ENCODE measurements around the gene GNAI3.

Gene GNAI3

DNA sequence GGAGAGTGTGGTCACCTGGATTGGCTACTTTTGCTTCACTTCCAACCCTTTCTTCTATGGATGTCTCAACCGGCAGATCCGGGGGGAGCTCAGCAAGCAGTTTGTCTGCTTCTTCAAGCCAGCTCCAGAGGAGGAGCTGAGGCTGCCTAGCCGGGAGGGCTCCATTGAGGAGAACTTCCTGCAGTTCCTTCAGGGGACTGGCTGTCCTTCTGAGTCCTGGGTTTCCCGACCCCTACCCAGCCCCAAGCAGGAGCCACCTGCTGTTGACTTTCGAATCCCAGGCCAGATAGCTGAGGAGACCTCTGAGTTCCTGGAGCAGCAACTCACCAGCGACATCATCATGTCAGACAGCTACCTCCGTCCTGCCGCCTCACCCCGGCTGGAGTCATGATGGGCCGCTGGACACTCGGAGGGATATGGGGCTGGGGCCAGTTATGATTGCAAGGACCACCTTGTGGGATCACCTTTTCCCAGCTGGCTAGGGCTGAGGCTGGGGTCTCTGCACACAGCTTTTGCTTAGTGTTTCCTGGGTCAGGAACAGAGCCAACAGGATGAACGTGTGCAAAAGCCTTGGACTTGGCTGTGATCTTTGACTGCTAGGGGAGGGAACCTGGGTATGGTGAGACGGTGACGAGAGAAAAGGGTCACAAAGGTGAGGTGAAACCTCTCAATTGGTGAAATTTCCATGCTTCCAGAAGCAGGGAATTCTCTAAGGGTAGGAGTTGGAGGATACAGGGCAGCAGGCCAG is 4.3 kb upstream of the GNAI3 start:
- no peak for DNase-seq (ENCODE audit: low read depth in 1 of 2, low spot score in 1 of 2)

DNA sequence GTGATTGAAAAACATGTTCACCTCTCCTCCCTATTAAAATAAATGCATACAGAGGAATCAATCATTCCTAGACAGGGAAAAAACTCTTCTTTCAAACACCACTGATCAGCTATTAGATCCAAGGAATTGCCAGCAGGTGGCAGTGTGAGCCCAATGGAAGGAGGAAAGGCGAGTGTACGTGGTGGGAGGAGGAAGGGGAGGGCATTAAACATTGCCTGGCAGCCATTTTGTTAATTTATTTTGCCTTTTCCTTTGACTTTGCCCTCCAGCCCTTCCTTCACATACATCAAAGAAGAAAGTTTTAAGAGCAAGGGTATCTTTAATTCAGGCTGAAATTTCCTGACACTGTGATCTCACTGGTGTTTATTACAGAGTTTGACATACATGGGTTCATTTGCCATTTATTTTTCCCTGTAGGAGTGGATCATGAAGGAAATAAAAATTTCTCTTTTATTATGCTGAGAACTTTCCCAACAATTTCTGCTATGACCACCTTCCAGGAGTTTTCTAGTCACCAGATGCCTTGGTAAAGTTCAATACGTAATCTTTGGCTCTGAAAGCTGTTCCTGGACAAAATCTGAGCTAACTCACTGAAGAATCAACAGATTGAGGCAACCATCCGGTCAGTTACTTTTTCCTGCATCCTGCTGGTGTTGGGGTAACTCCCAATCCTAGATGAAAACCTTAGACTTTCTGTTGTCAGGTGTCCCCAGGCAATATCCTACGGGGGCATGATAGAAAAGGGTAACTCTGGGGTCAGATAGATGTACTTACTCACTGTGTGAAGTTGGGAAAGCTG is 1.9 kb upstream of the GNAI3 start:
- DNase-seq (ENCODE audit: low read depth in 1 of 2, low spot score in 1 of 2) = peak; percentile 74 to 76

DNA sequence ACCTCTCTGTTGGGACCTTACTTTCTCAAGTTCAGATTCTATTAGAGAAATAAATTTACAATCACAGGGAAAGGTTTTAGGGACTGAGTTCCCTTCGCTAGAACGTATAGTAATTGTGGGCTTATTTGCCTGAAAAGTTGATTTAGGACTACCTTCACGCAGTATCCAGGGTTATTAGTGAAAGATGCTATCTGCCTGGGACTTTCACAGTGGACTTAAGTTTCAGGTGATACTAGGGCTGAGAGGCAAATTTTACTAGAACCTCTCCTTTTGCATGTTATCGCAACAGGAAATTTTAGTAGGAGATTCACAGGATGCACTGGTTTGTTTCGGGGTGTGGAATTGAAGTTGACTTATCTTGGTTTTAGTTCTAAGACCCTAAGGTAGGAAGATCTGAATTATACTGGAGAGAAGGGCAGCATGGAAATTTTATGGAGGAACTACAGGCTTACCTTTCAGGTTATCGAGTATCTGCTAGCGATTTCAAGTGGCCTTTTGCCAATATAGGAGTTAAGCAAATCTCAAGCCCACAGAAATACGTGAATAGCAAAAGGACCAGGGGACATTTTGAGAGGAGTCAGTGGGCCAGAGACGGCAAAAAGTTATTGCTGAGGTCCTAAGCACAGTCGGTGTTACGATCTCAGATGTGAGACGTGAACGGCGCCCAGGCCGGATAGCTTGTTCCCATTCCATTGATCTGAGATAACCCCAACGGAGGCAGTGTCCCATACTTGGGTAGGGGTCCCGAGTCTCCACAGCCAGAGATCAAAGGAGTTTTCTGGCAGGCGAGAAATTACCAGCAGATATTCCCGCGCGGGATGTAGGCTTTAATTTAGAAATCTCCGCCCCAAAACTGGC is 723 bp upstream of the GNAI3 start:
- no peak for DNase-seq (ENCODE audit: low read depth in 1 of 2, low spot score in 1 of 2)

DNA sequence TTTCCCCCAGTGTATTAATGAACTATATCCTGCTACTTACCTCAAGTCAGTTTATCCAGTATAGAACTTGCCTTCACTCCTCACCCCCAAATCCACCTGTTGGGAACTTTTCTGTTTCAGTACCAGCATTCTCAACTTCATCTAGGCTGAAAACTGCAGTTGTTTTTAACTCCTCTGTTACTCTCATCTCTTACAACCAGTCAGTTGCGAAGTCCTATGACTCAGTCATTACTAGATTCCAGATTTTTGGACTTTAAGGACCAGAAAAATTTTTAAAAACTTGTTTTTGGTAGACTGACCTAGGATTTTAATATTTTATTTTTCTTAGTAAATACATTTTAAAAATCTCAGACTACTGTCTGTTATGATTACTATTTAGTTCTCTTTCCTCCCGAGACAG is 8.1 kb downstream of the GNAI3 start:
- DNase-seq (ENCODE audit: low read depth in 1 of 2, low spot score in 1 of 2) = no peak

DNA sequence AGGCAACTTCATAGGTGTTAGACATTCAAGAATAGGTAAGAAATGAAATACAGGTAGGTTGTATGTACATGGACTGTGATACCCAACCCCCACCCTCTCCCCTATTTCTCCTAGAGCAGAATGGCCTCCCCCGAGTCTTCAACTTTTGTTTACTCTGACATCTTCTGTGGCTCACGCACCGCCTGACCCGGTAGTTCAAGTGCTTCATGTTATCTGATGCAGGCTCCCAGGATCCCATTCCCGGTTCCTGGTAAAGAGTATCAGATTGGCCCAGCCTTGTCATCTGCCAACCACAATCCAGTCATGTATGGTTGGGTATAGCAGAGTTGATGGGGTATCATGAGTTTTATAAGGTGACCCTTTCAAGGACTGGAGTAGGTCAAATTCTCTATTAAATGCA is 9.1 kb downstream of the GNAI3 start:
- DNase-seq (ENCODE audit: low read depth in 1 of 2, low spot score in 1 of 2) = no peak

DNA sequence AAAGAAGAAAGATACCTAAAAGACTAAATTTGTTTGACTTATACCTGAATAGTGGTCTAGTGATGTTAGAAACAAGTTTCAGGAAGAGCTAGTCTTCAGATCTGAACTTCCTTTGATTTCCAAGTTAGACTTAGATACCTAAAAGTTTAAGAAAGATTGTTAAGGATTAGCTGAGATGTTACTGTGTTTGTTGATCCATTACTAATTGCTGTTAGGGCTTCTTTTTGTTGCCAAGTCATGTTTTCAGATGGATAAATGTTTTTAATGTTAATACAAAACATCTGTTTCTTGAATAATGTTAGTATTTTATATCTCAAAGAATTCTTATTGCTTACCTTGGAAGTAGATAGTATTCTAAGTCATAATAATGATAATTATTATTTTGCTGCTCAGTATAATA is 11.6 kb downstream of the GNAI3 start:
- DNase-seq (ENCODE audit: low read depth in 1 of 2, low spot score in 1 of 2) = no peak

DNA sequence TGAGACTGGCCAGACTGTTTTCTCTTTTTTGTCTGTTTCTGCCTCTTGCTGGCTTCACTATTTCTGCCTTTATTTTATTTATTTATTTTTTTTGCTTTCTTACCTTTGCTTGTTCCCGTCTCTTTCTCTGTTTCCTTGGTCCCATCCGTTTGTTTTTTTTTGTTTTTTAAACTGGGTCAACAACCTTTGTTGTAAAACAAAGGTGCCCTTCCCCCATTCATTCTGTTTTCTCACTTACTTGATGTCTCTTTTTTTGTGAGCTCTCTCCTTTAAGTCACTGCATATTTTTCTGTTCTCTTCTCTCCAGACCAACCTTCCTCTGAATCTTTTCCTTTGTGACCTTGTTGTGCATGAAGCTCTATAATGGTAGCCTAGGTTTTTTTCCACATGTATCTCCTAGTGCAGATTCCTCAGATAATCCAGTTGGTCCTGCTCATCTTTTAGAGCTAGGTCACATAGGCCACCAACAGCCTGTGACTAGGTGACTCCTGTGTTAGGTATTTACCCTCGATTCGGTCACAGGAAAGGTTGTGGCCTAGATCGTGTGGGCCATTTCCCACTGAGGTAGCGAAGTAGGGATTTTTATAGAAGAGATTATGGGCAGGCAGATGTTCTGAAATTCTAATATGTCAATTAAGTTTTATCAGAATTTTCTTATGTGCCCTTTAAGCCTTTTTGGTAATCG is 15.9 kb downstream of the GNAI3 start:
- DNase-seq (ENCODE audit: low read depth in 1 of 2, low spot score in 1 of 2) = no peak

DNA sequence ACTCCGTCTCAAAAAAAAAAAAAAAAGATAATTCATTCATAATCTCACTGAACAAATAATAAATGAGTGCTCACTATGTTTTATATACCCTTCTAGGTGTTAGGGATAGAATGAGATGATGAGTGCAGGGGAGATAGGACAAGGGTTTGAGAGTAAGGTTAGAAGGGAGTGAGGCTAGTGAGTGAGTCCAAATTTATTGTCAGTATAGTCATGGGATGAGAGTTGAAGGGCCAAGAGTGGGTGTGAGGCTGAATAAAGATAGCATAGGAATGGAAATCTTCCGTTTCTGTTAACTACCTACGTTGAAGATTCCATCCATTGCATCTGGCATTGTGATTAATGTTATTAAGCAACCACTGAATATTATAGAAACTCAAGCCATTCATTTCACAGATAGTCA is 16.8 kb downstream of the GNAI3 start:
- no peak for DNase-seq (ENCODE audit: low read depth in 1 of 2, low spot score in 1 of 2)

DNA sequence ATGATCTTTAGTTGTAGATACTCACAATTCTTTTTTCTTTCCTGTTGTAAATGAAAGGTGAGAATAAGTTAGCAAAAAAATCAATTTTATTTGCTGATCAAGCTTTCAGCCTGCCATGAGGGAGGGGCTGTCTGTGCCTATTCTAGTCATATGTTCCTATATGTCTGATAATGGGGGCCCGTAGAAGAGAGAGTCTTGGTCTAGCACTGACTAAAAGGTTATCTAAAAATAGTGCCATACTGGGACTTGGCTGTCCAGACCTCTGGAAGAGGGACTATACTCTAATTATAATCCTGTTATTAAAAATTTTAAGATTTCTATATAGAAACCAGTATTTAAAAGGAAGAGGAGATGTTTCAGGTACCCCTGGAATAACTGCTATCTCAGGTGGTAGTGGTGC is 18.6 kb downstream of the GNAI3 start:
- no peak for DNase-seq (ENCODE audit: low read depth in 1 of 2, low spot score in 1 of 2)

DNA sequence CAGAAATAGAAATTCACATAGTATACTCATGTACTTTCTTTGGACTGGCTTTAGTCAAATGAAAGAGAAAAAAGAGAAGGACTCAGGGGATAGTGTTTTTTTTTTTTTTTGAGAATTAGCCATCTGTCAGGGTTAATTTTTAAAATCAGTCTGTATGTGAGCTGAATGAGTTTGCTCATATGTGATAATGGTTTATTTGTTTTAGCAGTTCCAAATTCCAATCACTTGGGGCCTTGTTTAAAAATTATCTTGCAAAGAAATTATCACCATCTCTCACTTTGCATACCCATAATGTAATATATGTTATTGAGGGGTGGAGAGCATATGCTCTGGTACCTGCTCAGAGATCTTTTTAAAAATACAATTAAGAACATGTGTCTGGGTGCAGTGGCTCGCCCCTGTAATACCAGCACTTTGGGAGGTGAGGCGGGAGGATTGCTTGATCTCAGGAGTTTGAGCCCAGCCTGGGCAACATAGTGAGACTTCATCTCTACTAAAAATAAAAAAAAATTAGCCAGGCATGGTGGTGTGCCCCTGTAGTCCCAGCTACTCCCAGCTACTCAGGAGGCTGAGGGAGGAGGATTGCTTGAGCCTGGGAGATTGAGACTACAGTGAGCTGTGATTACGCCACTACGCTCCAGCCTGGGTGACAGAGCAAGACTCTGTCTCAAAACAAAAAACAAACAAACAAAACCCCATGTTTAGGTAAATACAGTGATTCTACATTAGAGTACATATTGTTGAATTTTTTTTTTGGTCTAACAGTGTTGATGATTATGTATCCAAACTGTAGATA is 19.7 kb downstream of the GNAI3 start:
- DNase-seq (ENCODE audit: low read depth in 1 of 2, low spot score in 1 of 2) = no peak

DNA sequence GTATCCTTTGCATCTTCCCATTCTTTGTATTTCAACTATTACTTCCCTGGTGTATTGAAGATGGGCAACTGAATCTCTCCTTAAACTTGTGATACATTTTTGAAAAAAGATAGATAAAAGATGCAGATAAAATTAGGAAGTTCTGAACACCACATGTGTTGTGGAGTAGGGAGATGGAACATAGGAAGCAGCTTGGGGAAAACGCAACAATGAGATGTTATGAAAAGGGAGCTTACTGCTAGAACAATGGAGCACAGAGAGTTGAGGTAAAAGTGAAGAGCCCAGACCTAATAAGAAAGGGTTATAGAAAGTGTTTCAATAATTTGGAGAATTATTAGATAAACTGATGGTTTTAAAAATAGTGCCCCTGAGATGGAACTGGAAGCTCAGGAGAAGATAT is 20.9 kb downstream of the GNAI3 start:
- DNase-seq (ENCODE audit: low read depth in 1 of 2, low spot score in 1 of 2) = no peak

DNA sequence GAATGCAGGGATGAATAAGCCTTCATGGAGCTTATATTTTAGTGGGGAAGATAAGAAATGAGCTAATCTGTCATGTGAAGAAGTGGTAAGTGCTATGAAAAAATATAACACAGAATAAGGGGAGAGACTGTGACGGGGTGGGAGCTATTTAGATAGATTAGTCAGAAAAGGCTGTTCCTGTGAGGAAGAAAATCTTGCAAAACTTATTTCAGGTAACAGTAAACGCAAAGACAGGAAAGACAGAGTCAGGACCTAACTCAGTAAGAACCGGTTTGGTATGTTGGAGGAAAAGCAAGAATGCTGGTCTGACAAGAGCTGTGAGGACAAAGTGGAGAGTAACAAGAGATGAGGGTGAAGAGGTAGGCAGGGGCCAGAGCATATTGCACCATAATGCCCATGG is 22.0 kb downstream of the GNAI3 start:
- no peak for DNase-seq (ENCODE audit: low read depth in 1 of 2, low spot score in 1 of 2)

DNA sequence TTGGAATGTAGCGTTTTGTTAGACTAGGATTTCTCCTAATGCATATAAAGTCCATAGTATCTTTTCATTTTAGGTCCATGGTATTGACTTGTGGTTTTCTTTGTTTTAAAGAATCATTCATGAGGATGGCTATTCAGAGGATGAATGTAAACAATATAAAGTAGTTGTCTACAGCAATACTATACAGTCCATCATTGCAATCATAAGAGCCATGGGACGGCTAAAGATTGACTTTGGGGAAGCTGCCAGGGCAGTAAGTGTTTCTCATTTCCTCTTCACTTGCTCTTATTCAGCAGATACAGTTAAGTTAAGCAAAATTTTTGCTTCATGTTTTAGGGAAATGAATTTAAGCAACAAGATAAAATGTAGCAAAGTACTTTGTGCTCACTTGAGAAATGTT is 25.4 kb downstream of the GNAI3 start:
- DNase-seq (ENCODE audit: low read depth in 1 of 2, low spot score in 1 of 2) = no peak

DNA sequence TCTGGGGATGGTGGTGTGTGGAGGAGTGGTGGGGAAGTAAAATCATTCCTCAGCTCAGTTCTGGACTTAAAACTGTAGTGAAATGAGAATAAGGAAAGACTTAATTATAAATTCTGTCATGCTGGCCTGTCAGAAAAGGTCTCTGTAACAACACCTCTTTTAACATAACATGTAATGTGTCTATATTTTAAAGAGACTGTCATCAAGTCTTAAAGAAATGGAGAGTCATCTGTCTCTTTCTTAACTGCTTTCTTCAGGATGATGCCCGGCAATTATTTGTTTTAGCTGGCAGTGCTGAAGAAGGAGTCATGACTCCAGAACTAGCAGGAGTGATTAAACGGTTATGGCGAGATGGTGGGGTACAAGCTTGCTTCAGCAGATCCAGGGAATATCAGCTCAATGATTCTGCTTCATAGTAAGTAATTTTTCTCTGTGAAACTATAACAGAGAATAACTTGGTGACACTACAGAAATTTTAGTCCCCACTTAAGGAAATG is 30.6 kb downstream of the GNAI3 start:
- DNase-seq (ENCODE audit: low read depth in 1 of 2, low spot score in 1 of 2) = no peak

DNA sequence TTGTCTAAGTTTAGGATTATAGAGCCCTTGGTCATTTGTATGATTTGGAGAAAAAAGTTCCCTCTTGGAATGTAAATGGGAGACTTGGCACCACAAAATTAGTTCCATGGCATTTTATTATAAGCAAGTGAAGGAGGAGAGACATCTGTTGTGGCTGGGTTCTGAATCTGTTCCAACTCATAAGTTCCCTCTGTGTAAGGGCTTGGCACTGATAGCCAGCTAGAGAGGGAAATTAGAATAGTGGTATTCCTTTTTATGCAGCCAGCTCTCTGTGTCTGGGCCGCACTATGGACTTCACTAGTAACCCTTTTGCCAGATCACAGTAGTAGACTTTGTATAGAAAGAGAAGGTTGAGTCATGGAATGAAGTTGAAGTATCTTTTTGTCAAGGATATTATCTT is 31.1 kb downstream of the GNAI3 start:
- no peak for DNase-seq (ENCODE audit: low read depth in 1 of 2, low spot score in 1 of 2)

DNA sequence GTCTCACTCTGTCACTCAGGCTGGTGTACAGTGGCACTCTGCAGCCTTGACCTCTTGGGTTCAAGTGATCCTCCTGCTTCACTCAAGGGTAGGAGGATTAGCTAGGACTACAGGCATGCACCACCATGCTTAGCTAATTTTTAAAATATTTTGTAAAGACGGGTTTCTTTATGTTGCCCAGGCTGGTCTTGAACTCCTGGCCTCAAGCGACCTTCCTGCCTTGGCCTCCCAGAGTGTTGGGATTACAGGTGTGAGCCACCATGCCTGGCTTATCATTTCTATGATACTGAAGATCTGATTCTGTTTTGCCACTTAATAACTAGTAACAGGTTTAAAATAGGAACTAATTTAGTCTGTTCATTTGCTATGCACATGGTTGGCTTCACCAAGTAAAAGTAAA is 33.6 kb downstream of the GNAI3 start:
- DNase-seq (ENCODE audit: low read depth in 1 of 2, low spot score in 1 of 2) = no peak

DNA sequence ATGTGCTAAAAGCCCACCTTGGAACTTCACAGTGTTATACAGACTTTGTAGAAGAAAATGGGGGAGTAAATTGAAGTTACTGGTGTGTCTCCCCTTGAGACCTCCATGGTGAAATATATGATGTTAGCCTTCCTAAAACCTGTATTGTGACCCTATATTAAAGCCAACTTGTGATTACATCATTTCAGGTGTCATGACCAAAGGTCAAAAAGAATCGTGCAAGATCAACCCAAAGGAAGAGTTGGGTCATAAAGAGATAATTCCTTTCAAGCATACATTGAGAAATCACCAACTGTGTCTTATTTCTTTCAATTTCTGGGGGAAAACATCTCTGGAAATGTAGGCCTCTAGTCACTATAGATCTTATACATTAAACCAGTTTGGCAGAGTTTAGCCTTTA is 36.4 kb downstream of the GNAI3 start:
- DNase-seq (ENCODE audit: low read depth in 1 of 2, low spot score in 1 of 2) = no peak

DNA sequence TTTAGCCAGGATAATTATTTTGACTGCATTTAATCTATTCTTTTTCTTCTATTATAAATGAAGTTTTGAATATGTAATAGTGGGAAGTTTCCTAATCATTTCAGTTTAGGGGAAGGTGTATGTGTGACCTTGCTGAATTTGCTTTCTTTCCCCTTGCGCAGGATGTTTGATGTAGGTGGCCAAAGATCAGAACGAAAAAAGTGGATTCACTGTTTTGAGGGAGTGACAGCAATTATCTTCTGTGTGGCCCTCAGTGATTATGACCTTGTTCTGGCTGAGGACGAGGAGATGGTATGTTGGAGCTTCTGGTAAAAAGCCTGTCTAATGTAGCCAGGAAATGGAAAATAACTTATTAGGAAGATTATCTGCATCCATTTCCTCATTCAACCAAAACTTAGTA is 37.6 kb downstream of the GNAI3 start:
- no peak for DNase-seq (ENCODE audit: low read depth in 1 of 2, low spot score in 1 of 2)

DNA sequence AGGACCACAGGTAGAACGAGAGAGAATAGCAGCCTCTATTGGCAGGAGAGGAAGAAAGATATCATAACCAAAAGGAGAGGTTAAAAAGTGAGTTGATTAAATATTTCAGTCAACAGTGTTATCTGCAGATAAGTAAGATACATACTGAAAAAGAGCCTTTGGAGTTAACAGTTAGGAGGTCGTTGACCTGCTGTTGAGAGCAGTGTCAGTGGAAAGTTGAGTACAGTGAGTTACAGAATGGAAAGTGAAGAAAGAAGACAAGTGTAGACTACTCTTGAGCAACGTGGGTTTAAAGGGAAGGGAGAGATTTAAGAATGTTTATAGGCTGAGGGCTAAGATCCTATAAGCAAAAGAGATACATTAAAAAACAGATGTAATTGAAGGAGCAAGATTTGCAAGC is 40.8 kb downstream of the GNAI3 start:
- no peak for DNase-seq (ENCODE audit: low read depth in 1 of 2, low spot score in 1 of 2)

DNA sequence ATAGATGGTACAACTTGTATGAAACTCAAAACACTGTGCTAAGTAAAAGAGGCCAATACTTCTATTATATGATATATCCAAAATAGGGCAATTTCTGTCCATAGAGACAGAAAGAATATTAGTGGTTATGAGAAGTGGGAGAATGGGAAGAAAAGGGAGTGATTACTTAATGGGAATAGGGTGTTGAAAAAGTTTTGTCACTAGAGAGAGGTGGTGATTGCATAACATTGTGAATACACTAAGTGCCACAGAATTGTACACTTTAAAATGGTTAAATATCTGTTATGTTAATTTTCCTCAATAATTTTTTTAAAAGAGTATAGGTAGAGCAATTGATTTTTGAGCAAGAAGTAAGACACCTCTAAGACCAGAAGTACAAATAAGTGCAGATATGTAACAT is 41.3 kb downstream of the GNAI3 start:
- no peak for DNase-seq (ENCODE audit: low read depth in 1 of 2, low spot score in 1 of 2)
